MM.1S (cell line): Measurements from ENCODE around the gene MYZAP.

Source experiments
- DNase-seq: peaks from one replicate; pipeline ENCODE4 v3.0.0-alpha.2; 2015
- H2AFZ ChIP-seq: fragments of 300-600 bp; sonication (generic); 2 replicates; pipeline ENCODE4 v1.6.0; 2016; ENCODE audit warnings: antibody characterized with exemption, low read length
- H3F3A ChIP-seq: fragments of 300-600 bp; sonication (generic); 2 replicates; pipeline ENCODE4 v1.6.1; 2016; ENCODE audit warnings: mild to moderate bottlenecking, antibody characterized with exemption, low read length, moderate library complexity, mixed read lengths; ENCODE audit not compliant: insufficient read depth
- H3K27ac ChIP-seq: fragments of 300-600 bp; sonication (generic); 2 replicates; pipeline ENCODE4 v1.5.1; 2016; ENCODE audit warnings: mild to moderate bottlenecking, low read length
- H3K27me3 ChIP-seq: fragments of 300-600 bp; sonication (generic); replicated peaks from 2 replicates; pipeline ENCODE4 v1.6.0; 2016; ENCODE audit warnings: low read length; ENCODE audit not compliant: insufficient read depth
- H3K36me3 ChIP-seq: fragments of 300-600 bp; sonication (generic); replicated peaks from 2 replicates; pipeline ENCODE4 v1.6.1; 2016; ENCODE audit warnings: mild to moderate bottlenecking, low read length, mixed read lengths; ENCODE audit not compliant: insufficient read depth
- H3K4me1 ChIP-seq: fragments of 300-600 bp; sonication (generic); 2 replicates; pipeline ENCODE4 v1.6.1; 2016; ENCODE audit warnings: low read length, mixed read lengths
- H3K4me2 ChIP-seq: fragments of 300-600 bp; sonication (generic); 2 replicates; pipeline ENCODE4 v1.6.0; 2016; ENCODE audit warnings: low read depth, low read length
- H3K4me3 ChIP-seq: fragments of 300-600 bp; sonication (generic); 2 replicates; pipeline ENCODE4 v1.5.1; 2016; ENCODE audit warnings: low read length, mixed read lengths
- H3K79me2 ChIP-seq: fragments of 300-600 bp; sonication (generic); 2 replicates; pipeline ENCODE4 v1.6.1; 2016; ENCODE audit warnings: mixed run types, low read length, mixed read lengths
- H3K9ac ChIP-seq: fragments of 300-600 bp; sonication (generic); 2 replicates; pipeline ENCODE4 v1.6.1; 2016; ENCODE audit warnings: low read length, mixed read lengths
- H3K9me2 ChIP-seq: fragments of 300-600 bp; sonication (generic); replicated peaks from 2 replicates; pipeline ENCODE4 v1.6.1; 2016; ENCODE audit warnings: mild to moderate bottlenecking, low read length, mixed read lengths; ENCODE audit not compliant: insufficient read depth
- H3K9me3 ChIP-seq: fragments of 300-600 bp; sonication (generic); replicated peaks from 2 replicates; pipeline ENCODE4 v1.6.1; 2016; ENCODE audit warnings: mild to moderate bottlenecking, low read length, mixed read lengths; ENCODE audit not compliant: insufficient read depth
- H4K20me1 ChIP-seq: fragments of 300-600 bp; sonication (generic); 2 replicates; pipeline ENCODE4 v1.6.1; 2016; ENCODE audit warnings: mild to moderate bottlenecking, low read length, moderate library complexity, mixed read lengths; ENCODE audit not compliant: insufficient read depth
- EZH2 ChIP-seq: fragments of 300-600 bp; sonication (generic); optimal IDR thresholded peaks from 2 replicates; pipeline ENCODE3; 2017; ENCODE audit warnings: low read depth, mild to moderate bottlenecking, antibody characterized with exemption, low read length, mixed read lengths
- EZH2phosphoT487 ChIP-seq: fragments of 300-600 bp; sonication (generic); IDR thresholded peaks from 2 replicates; pipeline ENCODE4 v1.6.1; 2018; ENCODE audit warnings: antibody characterized with exemption, low read length
- TF ChIP-seq, protein P1 (sequence below): fragments of 300-600 bp; sonication (generic); IDR thresholded peaks from 2 replicates; pipeline ENCODE4 v1.5.1; 2016; ENCODE audit warnings: antibody characterized with exemption, low read length, mixed read lengths

Gene MYZAP

DNA sequence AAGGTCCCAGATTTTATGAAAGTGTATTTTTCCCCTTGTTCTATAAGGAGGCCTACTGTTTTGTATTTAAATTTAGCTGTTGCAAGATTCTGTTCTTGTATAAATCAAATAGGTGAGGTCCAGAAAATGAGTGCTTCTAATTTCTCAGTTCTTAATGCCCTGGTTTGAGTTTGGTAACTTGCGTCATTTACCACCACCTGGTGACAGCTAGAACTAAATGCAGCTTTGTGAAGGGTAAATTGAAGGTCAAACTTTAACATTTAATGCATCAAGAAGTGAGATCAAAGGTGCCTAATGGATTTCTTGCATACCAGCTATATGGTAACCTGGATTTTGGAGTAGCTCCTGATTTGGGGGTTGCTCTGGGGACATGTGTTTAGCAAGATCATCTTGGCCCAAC lies 64.1 kb downstream of the MYZAP start:
- H2AFZ ChIP-seq: no peak overlapping the region
- DNase-seq: no peak
- no peaks in the 10 kb centered on the region for H4K20me1 ChIP-seq
- no peaks in the 10 kb centered on the region for H3F3A ChIP-seq
- H3K27me3 ChIP-seq: no peaks in the 10 kb centered on the region
- no peak overlapping the region for H3K4me3 ChIP-seq
- no peak overlapping the region for H3K27ac ChIP-seq
- no peaks in the 10 kb centered on the region for H3K79me2 ChIP-seq
- H3K36me3 ChIP-seq: no peaks in the 10 kb centered on the region
- no peak overlapping the region for H3K9ac ChIP-seq
- no peaks in the 10 kb centered on the region for H3K9me3 ChIP-seq
- no peaks in the 10 kb centered on the region for H3K4me1 ChIP-seq
- TF ChIP-seq EZH2: no peak
- TF ChIP-seq EZH2phosphoT487: no peak
- TF ChIP-seq, protein P1, sequence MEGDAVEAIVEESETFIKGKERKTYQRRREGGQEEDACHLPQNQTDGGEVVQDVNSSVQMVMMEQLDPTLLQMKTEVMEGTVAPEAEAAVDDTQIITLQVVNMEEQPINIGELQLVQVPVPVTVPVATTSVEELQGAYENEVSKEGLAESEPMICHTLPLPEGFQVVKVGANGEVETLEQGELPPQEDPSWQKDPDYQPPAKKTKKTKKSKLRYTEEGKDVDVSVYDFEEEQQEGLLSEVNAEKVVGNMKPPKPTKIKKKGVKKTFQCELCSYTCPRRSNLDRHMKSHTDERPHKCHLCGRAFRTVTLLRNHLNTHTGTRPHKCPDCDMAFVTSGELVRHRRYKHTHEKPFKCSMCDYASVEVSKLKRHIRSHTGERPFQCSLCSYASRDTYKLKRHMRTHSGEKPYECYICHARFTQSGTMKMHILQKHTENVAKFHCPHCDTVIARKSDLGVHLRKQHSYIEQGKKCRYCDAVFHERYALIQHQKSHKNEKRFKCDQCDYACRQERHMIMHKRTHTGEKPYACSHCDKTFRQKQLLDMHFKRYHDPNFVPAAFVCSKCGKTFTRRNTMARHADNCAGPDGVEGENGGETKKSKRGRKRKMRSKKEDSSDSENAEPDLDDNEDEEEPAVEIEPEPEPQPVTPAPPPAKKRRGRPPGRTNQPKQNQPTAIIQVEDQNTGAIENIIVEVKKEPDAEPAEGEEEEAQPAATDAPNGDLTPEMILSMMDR: no peak
- H3K9me2 ChIP-seq: no peaks in the 10 kb centered on the region
- no peak overlapping the region for H3K4me2 ChIP-seq

DNA sequence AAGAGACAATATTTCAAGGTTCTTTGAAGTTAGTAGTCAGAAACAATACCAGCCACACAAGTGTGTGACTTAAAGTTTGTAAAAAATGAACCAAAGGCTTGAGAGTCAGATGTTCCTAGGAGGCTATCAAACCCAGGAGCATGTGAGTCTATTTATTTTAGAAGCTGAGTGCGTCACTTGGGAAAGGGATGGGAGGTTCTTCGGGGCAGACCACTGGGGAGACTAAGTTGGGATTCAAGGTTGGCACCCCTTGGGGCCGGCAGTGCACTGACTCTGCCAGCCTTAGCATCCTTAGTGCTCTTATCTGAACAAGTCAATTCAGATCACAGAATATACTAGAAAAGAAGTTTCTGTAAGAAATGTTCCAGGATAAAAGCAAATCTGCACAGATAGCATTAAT lies 64.7 kb downstream of the MYZAP start:
- Histone ChIP-seq H3K4me1 (no peaks in the 10 kb centered on the region), H3K9me3 (no peaks in the 10 kb centered on the region), H3K9ac (no peak overlapping the region), H3K79me2 (no peaks in the 10 kb centered on the region), H3K4me3 (no peak overlapping the region), H3K27ac (no peak overlapping the region), H3F3A (no peaks in the 10 kb centered on the region), H4K20me1 (no peaks in the 10 kb centered on the region), H3K36me3 (no peaks in the 10 kb centered on the region), H3K9me2 (no peaks in the 10 kb centered on the region), H2AFZ (no peak overlapping the region), H3K27me3 (no peaks in the 10 kb centered on the region), H3K4me2 (no peak overlapping the region)
- no peak for TF ChIP-seq EZH2phosphoT487
- DNase-seq: no peak

DNA sequence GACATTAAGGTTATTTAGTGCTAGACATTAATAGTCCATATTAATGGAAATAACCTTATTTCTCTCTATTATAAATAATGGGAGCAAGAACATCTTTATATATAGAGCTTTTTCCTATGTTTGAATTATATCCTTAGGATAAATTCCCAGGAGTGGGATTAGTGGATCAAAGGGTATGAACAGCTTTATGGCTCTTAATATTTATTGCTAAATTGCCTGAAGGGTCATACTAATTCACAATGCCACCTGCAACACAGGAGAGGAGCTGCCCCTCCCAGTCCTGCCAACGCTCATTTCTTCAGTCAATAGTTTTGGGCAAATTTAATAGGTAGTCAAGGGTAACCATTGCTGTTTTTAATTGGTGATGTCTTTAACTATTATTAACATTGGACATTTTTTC lies 65.9 kb downstream of the MYZAP start:
- no peak overlapping the region for H3K4me2 ChIP-seq
- no peaks in the 10 kb centered on the region for H4K20me1 ChIP-seq
- no peak overlapping the region for H3K9ac ChIP-seq
- no peaks in the 10 kb centered on the region for H3K36me3 ChIP-seq
- H3F3A ChIP-seq: no peaks in the 10 kb centered on the region
- DNase-seq: no peak
- H3K9me2 ChIP-seq: no peaks in the 10 kb centered on the region
- H3K27me3 ChIP-seq: no peaks in the 10 kb centered on the region
- no peaks in the 10 kb centered on the region for H3K4me1 ChIP-seq
- no peak overlapping the region for H2AFZ ChIP-seq
- no peaks in the 10 kb centered on the region for H3K9me3 ChIP-seq
- no peak overlapping the region for H3K4me3 ChIP-seq
- H3K79me2 ChIP-seq: no peaks in the 10 kb centered on the region
- H3K27ac ChIP-seq: no peak overlapping the region
- TF ChIP-seq EZH2: no peak
- TF ChIP-seq EZH2phosphoT487: no peak
- TF ChIP-seq, protein P1: no peak

DNA sequence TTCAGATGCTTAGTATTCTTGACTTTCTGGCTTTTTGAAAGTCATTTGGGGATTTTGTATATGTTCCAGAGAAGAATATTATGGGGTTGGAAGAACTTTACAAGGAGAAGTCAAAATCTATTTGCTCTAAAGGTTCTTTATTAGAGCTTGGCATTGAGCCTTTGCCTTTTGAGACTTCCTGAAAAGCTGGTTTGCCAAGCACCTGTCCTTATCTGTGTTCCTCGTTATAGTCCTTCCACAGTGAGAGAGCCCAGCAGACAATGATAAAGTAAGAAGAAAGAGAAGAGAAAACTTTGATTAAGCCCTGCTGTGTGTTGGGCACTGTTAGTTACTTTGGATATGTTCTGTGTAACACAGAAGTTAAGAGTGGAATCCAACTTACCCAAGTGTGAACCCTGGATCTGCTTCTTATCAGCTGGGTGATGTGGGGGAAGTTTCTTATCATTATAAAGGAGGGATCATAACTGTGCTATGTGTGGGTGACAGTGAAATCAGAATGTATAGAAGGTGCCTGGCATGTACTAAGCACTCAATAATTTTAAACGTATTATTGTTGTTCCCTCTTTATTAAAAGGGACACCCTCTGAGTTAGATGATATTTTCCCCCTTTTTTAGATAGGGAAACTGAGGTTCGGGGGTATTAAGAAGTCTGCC lies 70.5 kb downstream of the MYZAP start:
- Histone ChIP-seq H3K79me2 (no peaks in the 10 kb centered on the region), H3K4me1 (no peaks in the 10 kb centered on the region), H3K9ac (no peak overlapping the region), H2AFZ (no peak overlapping the region), H3K27me3 (no peaks in the 10 kb centered on the region), H3K4me2 (no peak overlapping the region), H3K36me3 (no peaks in the 10 kb centered on the region), H3F3A (no peaks in the 10 kb centered on the region), H4K20me1 (no peaks in the 10 kb centered on the region), H3K27ac (no peak overlapping the region), H3K9me2 (no peaks in the 10 kb centered on the region), H3K9me3 (no peaks in the 10 kb centered on the region), H3K4me3 (no peak overlapping the region)
- no peak for DNase-seq
- TF ChIP-seq EZH2 (no peak), EZH2phosphoT487 (no peak)
- TF ChIP-seq, protein P1: no peak
